Mammary epithelial cell (primary cell): ENCODE results near the gene MRPL10.

ENCODE experiments used
- EZH2 ChIP-seq: IDR thresholded peaks from 2 replicates; pipeline ENCODE4 v1.6.1; 2012; ENCODE audit warnings: low read length, inconsistent platforms, borderline replicate concordance
- TF ChIP-seq, protein P1 (sequence below), 2 donors: IDR thresholded peaks in 1 of 2; conservative IDR thresholded peaks in 1 of 2; 2 replicates each; pipeline ENCODE4 v1.5.1; 2011 to 2012; ENCODE audit warnings: inconsistent platforms in 2 of 2, low read length in 2 of 2, mild to moderate bottlenecking in 2 of 2, control low read depth in 1 of 2, low read depth in 1 of 2; ENCODE audit not compliant: insufficient read depth in 1 of 2; ENCODE audit errors: extremely low read depth in 1 of 2

DNA sequence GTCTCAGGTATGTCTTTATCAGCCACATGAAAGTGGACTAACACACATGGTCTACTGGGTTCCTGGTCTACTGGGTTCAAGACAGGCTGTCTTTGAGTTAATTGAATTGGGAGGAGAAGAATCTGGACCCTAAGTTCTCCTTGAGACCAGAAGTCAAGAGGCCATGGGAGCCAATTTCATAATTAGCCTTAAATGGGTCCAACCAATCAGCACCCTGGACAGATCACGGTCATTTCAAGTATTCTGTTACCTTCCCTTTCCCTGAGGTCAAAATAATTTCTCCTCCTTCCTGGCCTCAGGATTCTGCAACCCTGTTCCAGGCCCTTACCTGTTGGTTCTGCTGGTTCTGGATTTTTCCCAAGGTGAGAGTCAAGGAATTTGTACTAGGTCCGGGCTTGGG lies 33.5 kb downstream of the MRPL10 start:
- TF ChIP-seq, protein P1, sequence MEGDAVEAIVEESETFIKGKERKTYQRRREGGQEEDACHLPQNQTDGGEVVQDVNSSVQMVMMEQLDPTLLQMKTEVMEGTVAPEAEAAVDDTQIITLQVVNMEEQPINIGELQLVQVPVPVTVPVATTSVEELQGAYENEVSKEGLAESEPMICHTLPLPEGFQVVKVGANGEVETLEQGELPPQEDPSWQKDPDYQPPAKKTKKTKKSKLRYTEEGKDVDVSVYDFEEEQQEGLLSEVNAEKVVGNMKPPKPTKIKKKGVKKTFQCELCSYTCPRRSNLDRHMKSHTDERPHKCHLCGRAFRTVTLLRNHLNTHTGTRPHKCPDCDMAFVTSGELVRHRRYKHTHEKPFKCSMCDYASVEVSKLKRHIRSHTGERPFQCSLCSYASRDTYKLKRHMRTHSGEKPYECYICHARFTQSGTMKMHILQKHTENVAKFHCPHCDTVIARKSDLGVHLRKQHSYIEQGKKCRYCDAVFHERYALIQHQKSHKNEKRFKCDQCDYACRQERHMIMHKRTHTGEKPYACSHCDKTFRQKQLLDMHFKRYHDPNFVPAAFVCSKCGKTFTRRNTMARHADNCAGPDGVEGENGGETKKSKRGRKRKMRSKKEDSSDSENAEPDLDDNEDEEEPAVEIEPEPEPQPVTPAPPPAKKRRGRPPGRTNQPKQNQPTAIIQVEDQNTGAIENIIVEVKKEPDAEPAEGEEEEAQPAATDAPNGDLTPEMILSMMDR (conservative IDR thresholded peaks at IDR 0.05 in 1 of 2, IDR thresholded peaks at IDR 0.05 in 1 of 2; ENCODE audit: extremely low read depth in 1 of 2, insufficient read depth in 1 of 2, low read depth in 1 of 2, low read length in 2 of 2) = no peak
- TF ChIP-seq EZH2 = no peak
